GM18502 (cell line): ENCODE data around the gene MDGA2.
"Not testable (repeated sequence)": the region's sequence is repeated elsewhere in the genome, so short reads cannot be mapped to it uniquely, and the experiment has no call there.

Source experiments
- ATAC-seq: cut with Tn5 transposase; IDR thresholded peaks from one replicate; pipeline ENCODE4 v1.9.1; 2021; ENCODE audit warnings: mild to moderate bottlenecking; ENCODE audit not compliant: unreplicated experiment, poor library complexity

MDGA2 gene

DNA sequence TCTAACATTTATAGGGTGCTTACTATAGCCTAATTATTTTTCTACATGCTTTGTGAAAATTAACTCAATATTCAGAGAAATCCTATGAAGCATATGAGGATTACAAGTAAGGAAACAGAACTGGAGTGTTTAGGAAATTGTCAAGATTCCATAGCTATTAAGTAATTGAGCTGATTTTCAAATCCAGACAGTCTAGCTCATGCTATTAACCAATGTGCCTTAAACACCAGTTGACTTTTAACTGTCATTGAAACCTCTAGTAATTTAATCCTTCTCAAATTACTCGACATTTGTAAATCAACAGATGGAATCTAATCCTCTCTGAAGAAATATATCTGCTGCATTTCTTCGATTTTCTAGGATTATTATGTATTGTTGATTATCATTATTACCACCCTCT is 488.9 kb downstream of the MDGA2 start:
- no peak for ATAC-seq

GRCh38 chr14:47179906-47180305 is 495.5 kb downstream of the MDGA2 start:
- ATAC-seq = no peak

GRCh38 chr14:47171896-47172295 is 503.5 kb downstream of the MDGA2 start:
- ATAC-seq = not testable (repeated sequence)

- no peak for ATAC-seq
Observed at GRCh38 chr14:47167402-47167801, 508.0 kb downstream of the MDGA2 start.

GRCh38 chr14:47155395-47155794 is 520.0 kb downstream of the MDGA2 start:
- no peak for ATAC-seq

DNA sequence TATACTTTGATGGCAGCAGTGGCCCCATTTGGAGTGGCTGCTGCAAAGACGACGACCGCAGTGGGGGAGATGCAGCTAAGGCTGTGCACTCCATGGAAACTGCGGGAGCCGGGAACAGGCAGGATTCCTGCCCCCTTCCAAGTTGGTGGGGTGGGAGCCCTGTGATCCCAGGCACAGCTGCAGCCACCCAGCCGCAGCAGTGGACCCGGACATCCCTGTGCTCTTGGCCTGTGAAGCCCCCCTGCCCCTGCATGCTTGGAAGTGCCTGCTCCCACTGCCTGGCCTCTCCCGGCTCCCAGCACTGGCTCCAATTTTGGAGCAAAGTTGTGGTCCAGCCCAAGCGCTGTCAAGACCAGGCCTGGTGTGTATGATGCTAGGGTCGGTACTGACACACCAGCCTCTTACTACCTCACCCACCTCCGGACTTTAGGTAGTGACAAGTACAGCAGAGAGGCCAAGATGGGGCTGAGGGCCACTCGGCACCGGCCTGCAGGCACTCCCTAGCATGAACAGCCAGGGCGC is 521.1 kb downstream of the MDGA2 start:
- ATAC-seq = no peak

GRCh38 chr14:47153746-47154145 is 521.7 kb downstream of the MDGA2 start:
- ATAC-seq = no peak

DNA sequence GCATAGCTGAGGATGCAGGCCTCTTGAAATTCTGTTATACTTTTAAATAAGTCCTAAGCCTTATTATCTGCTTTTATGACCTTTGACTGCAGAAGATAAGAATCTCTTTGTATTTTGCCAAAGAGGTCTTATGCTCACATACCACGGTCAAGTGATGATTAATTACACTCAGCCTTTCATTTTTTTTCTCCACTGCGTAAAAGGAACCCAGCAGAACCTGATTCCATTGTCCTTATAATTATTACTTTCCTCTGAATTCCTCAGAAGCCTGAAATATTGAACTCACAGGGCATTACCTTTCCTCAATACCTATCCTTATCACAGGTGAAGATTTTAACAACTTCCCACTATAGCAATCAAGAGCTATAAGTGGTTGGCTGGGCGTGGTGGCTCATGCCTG is 525.1 kb downstream of the MDGA2 start:
- ATAC-seq = no peak

GRCh38 chr14:47149326-47149725 is 526.1 kb downstream of the MDGA2 start:
- no peak for ATAC-seq

GRCh38 chr14:47148686-47149085 is 526.7 kb downstream of the MDGA2 start:
- ATAC-seq = no peak

GRCh38 chr14:47120645-47121044 is 554.8 kb downstream of the MDGA2 start:
- ATAC-seq = no peak

- ATAC-seq = no peak
Observed at GRCh38 chr14:47103771-47104170, 571.6 kb downstream of the MDGA2 start.

DNA sequence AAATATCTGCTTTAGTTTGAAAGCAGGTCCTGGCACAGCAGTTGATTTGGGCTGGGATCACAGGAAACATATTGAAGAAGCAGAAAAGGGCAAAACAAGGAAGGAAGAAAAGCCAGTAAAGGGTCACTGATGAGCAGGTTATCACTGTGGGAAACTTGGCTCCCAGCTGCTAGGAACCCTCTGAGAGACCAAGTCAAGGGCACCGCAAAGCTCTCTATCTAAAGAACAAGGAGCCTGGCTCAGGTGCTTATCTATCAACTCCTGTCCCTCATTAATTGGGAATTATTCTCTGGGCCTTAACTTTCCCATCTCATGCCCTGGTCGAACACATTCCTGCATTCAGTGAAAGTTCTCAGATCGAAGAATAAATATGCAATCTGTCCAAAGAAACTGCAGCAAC is 572.9 kb downstream of the MDGA2 start:
- ATAC-seq = no peak

DNA sequence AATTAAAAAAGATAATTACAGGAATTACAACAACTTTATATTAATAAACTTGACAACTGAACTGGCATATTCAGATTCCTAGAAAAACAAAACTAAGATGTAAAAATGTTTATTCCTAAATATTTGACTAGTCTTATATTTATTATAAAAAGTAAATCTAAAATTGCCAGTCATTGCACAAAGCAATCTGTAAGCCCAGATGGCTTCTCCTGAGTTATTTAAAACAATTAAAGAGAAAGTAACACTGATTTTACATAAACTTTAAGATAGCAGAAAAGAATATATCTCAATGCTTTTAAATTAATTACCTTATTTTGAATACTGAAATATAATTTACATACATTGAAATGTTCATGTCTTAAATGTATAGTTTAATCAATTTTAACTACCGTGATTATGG is 589.7 kb downstream of the MDGA2 start:
- no peak for ATAC-seq

GRCh38 chr14:47065326-47065725 is 610.1 kb downstream of the MDGA2 start:
- ATAC-seq = no peak

- no peak for ATAC-seq
Observed at GRCh38 chr14:47060050-47060449, 615.4 kb downstream of the MDGA2 start.

DNA sequence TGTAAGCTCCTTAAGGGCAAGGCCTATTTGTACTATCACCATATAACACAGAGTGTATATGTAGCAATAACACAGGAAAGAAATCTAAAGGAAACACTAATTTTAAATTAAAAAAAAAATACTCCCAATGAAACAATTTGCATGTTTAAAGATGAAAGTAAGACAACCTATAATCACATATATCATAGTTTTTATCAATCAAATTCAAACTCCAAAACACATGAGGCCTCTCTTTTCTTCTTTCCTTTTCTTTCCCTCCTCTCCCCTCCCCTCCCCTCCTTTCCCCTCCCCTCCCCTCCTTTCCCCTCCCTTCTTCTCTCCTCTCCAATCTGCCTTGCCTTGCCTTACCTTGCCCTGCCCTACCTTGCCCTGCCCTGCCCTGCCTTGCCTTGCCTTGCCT is 618.0 kb downstream of the MDGA2 start:
- no peak for ATAC-seq

DNA sequence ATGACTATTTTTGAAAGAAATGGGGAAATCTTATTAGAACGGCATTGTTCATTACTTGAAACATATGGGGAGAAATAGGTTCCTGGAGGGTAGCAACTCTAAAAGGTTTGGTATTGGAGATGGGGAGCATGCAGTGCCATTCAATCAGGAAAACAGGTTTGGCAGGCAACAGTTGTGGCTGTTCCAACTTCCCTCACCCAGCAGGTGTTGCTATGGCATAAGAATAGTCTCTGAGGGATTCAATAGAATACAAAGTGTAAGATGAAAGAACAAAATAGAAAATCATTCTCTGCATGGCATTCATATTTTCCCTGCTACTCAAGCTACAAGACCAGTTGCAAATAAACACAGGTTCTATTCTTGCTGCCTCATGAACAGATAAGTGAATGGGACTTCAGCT is 630.6 kb downstream of the MDGA2 start:
- no peak for ATAC-seq

GRCh38 chr14:47040550-47040949 is 634.9 kb downstream of the MDGA2 start:
- ATAC-seq = no peak

- ATAC-seq = no peak
Observed at GRCh38 chr14:47039336-47039735, 636.1 kb downstream of the MDGA2 start.

- no peak for ATAC-seq
Observed at GRCh38 chr14:47022721-47023120, 652.7 kb downstream of the MDGA2 start.

GRCh38 chr14:47020500-47020899 is 654.9 kb downstream of the MDGA2 start:
- no peak for ATAC-seq
